GM18867 (cell line): ENCODE data around the gene CTSC.
A peak's percentile ranks its signal among the peaks of the same experiment; 100 is the strongest.

Experiments used
- ATAC-seq: cut with Tn5 transposase; IDR thresholded peaks from one replicate; pipeline ENCODE4 v1.9.1; 2021; ENCODE audit warnings: mild to moderate bottlenecking, moderate library complexity; ENCODE audit not compliant: unreplicated experiment

CTSC gene

GRCh38 chr11:88320149-88320559 lies 17.4 kb downstream of the CTSC start:
- no peak for ATAC-seq

GRCh38 chr11:88318017-88318416 lies 19.5 kb downstream of the CTSC start:
- ATAC-seq: no peak

GRCh38 chr11:88317536-88317935 lies 20.0 kb downstream of the CTSC start:
- no peak for ATAC-seq

GRCh38 chr11:88315981-88316441 lies 21.5 kb downstream of the CTSC start:
- no peak for ATAC-seq

- no peak for ATAC-seq
These were observed 22.5 kb downstream of the CTSC start for GRCh38 chr11:88315015-88315414.

- no peak for ATAC-seq
These were observed 24.1 kb downstream of the CTSC start for GRCh38 chr11:88313441-88313840.

- ATAC-seq: no peak
These were observed 24.9 kb downstream of the CTSC start for GRCh38 chr11:88312628-88313027.

- no peak for ATAC-seq
These were observed 27.3 kb downstream of the CTSC start for GRCh38 chr11:88310246-88310645.

GRCh38 chr11:88308576-88308975 lies 29.0 kb downstream of the CTSC start:
- no peak for ATAC-seq

- peak; percentile 67 for ATAC-seq
These were observed 29.6 kb downstream of the CTSC start for GRCh38 chr11:88307749-88308425.

- no peak for ATAC-seq
These were observed 30.8 kb downstream of the CTSC start for GRCh38 chr11:88306785-88307184.

- ATAC-seq: no peak
These were observed 32.1 kb downstream of the CTSC start for GRCh38 chr11:88305430-88305829.

- no peak for ATAC-seq
These were observed 33.2 kb downstream of the CTSC start for GRCh38 chr11:88304352-88304751.

- no peak for ATAC-seq
These were observed 34.5 kb downstream of the CTSC start for GRCh38 chr11:88303037-88303436.

- ATAC-seq: peak; percentile 64
These were observed 35.9 kb downstream of the CTSC start for GRCh38 chr11:88301488-88302140.

- ATAC-seq: peak; percentile 66
These were observed 36.5 kb downstream of the CTSC start for GRCh38 chr11:88300888-88301487.

GRCh38 chr11:88297863-88298262 lies 39.7 kb downstream of the CTSC start:
- no peak for ATAC-seq

GRCh38 chr11:88297421-88297820 lies 40.1 kb downstream of the CTSC start:
- no peak for ATAC-seq

GRCh38 chr11:88295028-88295427 lies 42.5 kb downstream of the CTSC start:
- ATAC-seq: no peak

GRCh38 chr11:88293931-88294330 lies 43.6 kb downstream of the CTSC start:
- ATAC-seq: no peak

- ATAC-seq: no peak
These were observed 45.2 kb downstream of the CTSC start for GRCh38 chr11:88292171-88292843.

- ATAC-seq: no peak
These were observed 49.0 kb downstream of the CTSC start for GRCh38 chr11:88288560-88288959.
